ENCODE data around the gene CLCA2. TPM values are rescaled to one million over a fixed set of nuclear protein-coding genes. Genes with fewer than 3 reads are reported as not detected.

Gene CLCA2
- total RNA-seq, 1 donor, result 43.2 TPM

GRCh38 chr1:86504137-86504479, 80.1 kb downstream of the CLCA2 start:
- TF ChIP-seq CTCF (IDR thresholded peaks at IDR 0.05; ENCODE audit: insufficient read depth, low read length), result no peak
- no peak for DNase-seq (ENCODE audit: low read depth)
- no peak overlapping the region for H3K4me3 ChIP-seq (ENCODE audit: low read depth, low read length)

- TF ChIP-seq CTCF (IDR thresholded peaks at IDR 0.05; ENCODE audit: insufficient read depth, low read length), result no peak
- H3K4me3 ChIP-seq (ENCODE audit: low read depth, low read length), result no peak overlapping the region
- DNase-seq (ENCODE audit: low read depth), result no peak
These were observed 81.1 kb downstream of the CLCA2 start for GRCh38 chr1:86504895-86505563.

- no peak for TF ChIP-seq CTCF (IDR thresholded peaks at IDR 0.05; ENCODE audit: insufficient read depth, low read length)
- H3K4me3 ChIP-seq (ENCODE audit: low read depth, low read length), result no peak overlapping the region
- no peak for DNase-seq (ENCODE audit: low read depth)
These were observed 81.6 kb downstream of the CLCA2 start for GRCh38 chr1:86505564-86505902.

Other genes starting within 250 kb of the CLCA2 start
- gene ODF2L, start 27.8 kb upstream of the CLCA2 start, total RNA-seq (ENCODE audit: low replicate concordance), result 52.4 and 65.9 TPM in 2 replicates
- gene CLCA1, start 44.8 kb downstream of the CLCA2 start, total RNA-seq (ENCODE audit: low replicate concordance), result not detected in 2 replicates
- not detected in 2 replicates for gene CLCA4, start 122.9 kb downstream of the CLCA2 start, total RNA-seq (ENCODE audit: low replicate concordance)